NK-92 treated with Interleukin-12 subunit alpha and Interleukin-12 subunit beta, amount 100 ng/mL, for 24 hours (cell line): ENCODE measurements around the gene RTBDN.

ENCODE experiments used
- DNase-seq: peaks from one replicate; lab custom pipeline; 2025; lab: John Stamatoyannopoulos, UW

The RTBDN gene

DNA sequence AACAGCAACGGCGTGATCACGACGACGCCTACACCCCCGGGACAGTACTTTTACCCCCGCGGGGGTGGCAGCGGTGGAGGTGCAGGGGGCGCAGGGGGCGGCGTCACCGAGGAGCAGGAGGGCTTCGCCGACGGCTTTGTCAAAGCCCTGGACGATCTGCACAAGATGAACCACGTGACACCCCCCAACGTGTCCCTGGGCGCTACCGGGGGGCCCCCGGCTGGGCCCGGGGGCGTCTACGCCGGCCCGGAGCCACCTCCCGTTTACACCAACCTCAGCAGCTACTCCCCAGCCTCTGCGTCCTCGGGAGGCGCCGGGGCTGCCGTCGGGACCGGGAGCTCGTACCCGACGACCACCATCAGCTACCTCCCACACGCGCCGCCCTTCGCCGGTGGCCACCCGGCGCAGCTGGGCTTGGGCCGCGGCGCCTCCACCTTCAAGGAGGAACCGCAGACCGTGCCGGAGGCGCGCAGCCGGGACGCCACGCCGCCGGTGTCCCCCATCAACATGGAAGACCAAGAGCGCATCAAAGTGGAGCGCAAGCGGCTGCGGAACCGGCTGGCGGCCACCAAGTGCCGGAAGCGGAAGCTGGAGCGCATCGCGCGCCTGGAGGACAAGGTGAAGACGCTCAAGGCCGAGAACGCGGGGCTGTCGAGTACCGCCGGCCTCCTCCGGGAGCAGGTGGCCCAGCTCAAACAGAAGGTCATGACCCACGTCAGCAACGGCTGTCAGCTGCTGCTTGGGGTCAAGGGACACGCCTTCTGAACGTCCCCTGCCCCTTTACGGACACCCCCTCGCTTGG, 42.1 kb downstream of the RTBDN start:
- peak; percentile 77 for DNase-seq

DNA sequence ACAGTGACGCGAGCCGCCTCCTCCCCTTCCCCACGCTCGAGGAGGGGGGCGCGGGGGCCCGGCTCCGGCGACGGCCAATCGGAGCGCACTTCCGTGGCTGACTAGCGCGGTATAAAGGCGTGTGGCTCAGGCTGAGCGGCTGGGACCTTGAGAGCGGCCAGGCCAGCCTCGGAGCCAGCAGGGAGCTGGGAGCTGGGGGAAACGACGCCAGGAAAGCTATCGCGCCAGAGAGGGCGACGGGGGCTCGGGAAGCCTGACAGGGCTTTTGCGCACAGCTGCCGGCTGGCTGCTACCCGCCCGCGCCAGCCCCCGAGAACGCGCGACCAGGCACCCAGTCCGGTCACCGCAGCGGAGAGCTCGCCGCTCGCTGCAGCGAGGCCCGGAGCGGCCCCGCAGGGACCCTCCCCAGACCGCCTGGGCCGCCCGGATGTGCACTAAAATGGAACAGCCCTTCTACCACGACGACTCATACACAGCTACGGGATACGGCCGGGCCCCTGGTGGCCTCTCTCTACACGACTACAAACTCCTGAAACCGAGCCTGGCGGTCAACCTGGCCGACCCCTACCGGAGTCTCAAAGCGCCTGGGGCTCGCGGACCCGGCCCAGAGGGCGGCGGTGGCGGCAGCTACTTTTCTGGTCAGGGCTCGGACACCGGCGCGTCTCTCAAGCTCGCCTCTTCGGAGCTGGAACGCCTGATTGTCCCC, 42.9 kb downstream of the RTBDN start, which contains the start of gene JUNB:
Gene JUNB, plus strand, starts transcription at position 142 of the 706 bp plus-strand sequence. Its CDS starts 286 bp downstream, at position 428.
- DNase-seq, result peak; percentile 94

DNA sequence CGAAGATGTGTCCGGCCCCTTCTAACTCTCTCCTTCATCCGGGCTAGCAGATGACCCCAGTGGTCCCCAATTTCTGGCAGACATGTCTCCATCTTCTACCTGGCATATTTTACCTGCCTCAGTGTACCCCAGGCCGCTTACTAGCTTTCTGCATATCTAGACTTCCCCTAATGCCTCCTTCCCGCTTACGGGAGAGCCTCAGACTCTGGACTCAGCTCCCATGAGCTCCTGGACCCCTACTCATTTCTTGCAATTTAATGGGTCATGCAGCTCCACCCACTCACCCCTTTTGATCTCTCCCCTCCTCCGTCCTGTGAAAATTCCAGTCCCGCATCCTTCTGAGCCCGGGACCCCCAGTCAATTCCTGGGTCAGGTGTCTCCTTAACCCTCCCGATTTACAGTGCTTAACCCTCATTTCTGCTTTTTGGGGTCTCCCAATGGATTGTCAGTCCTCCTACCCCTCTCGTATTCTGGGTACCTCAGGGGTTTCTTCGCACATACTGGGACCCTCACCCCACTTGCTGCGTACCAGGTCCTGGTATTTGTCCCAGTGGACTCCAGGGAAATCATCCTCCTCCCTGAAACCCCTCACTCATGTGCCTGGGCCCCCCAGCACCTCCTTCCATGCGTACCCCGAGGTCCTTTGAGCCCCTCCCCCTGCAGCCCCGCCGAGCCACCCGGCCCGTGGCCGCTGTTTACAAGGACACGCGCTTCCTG, 43.6 kb downstream of the RTBDN start:
- DNase-seq, result no peak

DNA sequence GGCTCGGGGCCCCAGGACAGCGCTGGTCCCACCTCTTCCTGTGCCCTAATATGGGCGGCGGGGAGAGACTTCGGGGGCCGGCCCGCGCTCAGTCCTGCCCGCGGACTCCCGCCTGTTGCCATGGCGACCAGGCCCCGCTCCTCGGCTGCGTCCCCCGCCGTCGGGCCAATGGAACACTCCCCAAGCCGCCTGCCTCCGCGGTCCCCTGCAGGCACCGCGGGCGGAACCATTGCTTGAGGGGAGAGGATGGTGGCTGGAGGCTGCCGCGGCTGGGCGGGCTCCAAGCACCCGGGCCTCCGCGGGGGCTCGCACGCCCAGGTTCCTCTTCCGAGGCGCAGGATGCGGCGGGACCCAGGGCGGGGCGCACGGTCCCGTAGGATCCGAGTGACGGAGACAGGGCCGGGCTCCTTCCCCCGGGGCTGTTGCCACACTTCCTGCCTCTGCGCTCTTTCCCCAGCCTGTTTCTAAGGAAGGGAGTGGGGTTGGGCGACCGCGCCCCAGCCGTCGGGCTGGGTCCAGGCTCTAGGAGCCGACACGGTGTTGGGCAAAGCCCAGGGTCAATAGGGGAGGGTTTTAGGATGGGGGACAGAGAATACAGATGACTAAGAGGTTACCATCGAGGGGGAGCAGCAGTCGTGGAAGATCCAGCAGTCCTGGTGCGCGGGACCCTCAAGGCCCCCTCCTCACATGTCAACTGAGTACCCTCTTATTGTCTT, 44.3 kb downstream of the RTBDN start:
- DNase-seq, result peak; percentile 97

DNA sequence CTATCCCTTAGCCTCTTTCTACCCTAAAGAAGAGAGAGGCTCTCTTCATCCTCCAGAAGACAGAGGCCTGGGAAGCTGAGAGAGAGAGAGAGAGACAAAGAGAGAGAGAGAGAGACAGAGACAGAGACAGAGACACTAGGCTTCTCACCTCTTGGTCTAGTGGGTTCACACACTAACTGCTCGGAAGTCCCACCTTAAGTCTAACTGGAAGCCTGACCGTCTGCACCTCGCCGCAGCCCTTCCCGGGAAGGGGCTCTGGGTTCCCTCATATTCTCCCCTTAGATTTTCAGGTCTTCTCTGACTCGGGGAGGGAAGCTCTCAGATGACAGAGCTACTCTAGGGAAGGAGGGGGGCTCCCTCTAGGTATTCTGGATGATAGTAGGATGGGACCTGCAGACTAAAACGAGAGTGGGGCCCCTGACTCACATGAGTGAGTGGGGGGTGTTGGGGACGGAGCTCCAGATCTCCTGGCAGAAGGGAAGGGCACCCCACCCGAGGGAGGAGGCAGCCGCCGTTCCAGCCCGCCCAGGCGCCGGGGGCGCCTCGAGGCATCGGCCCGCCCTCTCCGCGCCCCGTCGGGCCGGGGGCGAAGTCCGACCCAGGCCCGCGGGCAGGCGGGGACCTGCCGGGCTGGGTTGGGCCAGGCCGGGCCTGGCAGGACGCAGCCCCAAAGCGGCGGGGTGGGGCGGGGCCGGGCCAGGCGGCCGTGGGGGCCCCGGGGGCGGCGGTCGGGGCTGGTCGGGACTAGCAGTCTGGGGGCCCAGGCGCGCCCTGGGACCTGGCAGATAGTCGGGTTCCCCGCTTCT, 45.1 kb downstream of the RTBDN start:
- DNase-seq, result no peak

DNA sequence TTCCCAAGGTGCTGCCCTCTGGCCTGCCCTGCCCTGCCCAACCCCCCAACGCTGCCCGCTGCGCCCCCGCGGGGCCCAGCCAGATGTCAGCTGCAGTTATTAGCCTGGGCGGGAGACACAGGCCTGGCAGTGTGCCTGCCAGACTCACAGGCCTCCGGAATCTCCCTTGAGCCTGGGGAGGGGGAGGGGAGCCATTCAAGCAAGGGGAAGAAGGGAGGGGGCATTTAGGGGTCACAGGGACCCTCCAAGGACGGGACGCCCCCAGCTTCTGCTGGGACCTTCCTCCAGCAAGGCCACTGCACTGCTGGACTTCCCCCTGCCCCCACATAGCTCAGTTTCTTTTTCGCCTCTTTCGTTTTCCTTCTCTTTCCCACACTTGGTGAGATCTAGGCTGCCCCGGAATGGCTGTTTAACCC, 45.7 kb downstream of the RTBDN start:
- DNase-seq, result no peak

DNA sequence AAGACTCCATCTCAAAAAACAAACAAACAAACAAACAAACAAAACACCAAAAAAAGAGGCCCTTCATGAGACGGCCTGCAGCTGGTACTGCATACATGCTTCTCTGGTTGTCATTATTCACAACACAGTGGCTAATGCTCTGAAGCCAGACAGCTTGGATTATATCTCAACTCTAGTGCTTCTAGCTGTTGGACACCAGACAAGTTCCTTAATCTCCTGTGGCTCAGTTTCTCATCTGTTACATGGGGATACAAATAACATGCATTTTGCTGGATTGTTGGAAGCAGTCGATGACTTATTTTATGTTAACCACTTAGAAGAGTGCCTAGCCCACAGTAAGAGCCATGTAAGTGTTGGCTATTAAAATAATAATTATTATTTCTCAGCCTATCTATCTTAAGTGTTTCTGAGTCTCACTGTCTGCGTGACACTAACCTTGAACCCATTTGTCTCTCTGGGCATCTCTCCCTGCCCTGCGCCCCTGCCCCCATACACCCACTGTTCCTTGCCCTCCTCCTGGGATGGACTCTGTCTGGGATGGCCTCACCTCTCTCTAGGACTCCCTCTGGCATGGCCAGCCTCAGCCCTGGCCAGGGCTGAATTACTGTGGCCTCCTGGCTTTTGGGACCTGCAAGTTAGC, 46.2 kb downstream of the RTBDN start:
- no peak for DNase-seq

DNA sequence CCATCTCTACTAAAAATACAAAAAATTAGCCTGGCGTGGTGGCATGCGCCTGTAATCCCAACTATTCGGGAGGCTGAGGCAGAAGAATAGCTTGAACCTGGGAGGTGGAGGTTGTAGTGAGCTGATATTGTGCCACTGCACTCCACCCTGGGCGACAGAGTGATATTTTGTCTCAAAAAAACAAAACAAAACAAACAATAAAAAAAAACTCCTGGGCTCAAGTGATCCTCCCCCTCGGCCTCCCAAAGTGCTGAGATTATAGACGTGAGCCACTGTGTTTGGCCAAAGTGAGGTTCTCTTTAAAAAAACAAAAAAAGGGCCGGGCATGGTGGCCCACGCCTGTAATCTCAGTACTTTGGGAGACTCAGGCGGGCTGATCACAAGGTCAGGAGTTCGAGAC, 46.9 kb downstream of the RTBDN start:
- DNase-seq, result no peak

DNA sequence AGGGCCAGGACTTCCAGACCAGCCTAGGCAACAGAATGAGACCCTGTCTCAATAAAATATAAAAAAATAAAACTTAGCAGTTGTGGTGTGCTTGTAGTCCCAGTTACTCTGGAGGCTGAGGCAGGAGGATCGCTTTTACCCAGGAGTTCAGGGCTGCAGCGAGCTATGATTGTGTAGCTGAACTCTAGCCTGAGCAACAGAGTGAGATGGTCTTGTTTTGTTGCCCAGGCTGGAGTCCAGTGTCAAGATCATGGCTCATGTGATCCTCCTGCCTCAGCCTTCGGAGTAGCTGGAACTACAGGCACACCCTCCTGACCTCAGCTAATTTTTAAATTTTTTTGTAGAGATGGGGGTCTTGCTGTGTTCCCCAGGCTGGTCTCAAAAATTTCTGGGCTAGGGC, 47.4 kb downstream of the RTBDN start:
- DNase-seq, result no peak

DNA sequence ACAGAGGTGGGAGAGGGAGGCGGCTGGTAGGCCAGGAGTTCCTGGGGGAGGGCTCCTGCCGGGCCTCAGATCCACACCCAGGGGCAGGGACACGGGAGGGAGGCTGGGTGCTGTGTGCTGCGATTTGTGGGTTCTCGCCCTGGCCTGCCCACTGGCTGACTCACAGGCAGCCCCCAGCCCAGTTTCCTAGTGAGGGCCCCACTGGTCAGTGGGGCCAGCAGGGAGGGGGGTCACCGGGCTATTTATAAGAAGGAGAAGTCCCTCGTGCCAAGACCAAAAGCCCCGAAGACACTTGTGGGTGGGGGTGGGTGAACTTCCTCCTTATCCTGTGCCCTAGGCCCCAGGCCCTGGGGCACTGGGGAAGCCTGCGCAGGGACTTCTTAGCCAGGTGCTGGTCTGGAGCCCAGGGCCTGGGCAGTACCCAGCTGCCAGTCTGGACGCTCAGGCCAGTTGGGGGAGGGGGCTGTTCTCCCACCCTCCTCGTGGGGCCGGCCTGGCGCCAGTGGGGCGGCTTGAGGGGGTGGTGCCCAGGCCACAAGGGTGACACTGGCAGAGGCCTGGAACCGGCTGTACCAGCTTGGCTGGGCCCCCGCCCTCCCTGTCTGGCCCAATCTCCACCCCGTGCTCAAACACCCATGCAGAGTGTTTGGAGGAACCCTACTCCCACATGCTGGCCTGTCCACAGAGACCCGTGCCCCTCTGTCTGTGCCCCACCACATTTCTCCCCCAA, 48.1 kb downstream of the RTBDN start:
- no peak for DNase-seq

DNA sequence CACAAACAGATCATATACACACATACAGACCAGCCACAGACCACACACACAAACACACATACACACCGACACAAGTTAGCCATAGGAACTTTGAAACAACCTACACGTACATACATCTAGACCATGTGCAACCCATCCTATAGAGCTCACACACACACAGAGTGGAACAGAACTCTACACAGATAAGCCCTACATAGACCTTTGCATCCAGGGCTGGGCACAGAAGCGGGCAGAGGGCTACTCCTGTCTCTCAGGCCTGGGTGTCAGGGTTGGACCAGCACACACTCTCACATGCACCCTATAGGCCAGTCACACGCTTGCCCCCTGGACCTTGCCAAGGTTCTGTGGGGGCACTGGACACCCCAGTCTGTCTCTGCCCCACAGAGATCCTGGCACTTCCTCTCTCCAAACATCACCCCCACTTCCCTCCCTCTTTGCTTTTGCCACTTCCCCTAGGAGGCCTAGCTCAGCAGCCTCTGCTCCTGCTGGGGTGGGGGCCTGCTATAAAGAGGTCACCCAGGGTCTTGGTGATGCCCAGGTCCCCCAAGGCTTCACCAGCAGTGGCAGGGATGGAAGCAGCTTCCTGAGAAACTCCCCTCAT, 48.8 kb downstream of the RTBDN start:
- no peak for DNase-seq

DNA sequence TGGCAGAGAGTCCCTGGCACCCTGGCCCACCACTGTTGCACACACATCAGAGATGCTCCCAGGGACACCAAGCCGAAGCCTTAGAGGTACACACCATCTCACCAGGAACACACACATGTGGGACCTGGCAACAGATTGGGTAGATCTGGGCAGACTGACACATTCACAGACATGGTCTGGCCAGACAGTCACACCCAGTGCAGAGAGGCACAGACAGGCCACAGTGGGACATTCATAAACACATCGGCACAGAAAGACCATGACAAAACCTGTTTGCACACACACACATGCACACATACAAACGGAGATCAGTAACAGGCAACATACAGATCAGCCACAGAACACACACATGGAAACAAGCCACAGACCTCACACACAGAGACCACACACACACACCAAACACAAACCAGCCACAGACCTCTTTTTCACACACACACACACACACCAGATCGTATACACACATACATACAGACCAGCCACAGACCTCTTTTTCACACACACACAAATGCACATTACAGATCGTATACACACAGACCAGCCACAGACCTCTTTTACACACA, 49.4 kb downstream of the RTBDN start:
- DNase-seq, result no peak

DNA sequence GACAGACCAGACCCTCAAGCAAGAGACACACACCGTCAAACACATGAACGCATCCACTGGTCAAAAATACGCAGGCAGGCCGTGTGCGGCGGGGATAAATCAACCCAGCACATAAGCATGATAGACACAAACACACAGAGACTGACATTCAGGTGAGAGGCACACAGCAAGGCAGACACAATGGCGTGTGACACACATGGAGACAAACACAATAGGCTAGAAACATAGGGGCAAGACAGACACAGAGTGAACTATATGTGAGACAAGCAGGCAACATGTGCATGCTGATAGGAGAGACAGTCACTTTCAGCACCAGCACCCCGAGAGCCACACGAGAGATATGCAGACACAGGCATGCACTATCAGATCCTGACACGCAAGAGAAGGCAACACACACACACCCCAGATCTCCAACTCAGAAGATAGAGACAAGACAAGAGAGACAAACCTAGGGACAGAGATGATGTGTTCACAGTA, 49.9 kb downstream of the RTBDN start:
- no peak for DNase-seq

DNA sequence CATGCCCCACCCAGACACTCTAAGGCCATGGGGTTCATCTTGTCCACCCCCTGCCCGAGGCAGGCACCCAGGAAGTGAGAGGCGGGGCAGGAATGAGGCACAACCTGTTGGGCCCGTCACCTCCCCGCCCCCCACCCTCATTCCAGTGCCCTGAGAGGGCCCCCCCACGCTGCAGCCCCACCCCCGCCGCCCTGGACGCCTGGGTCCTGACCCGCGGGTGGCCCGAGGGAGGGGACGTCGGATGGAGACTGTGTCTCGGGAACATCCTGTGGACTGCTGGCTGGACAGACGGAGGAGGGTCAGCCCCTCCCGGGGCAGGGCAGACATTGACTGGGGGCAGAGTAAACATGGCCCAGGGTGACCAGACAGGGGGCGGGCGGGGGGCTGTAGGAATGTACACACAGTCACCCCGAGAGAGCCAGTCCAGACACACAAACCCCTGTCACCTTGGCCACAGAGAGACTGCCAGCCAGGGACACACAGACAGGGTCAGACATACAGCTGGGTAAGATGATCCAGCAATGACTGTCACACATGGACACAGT, 50.5 kb downstream of the RTBDN start:
- DNase-seq, result no peak

DNA sequence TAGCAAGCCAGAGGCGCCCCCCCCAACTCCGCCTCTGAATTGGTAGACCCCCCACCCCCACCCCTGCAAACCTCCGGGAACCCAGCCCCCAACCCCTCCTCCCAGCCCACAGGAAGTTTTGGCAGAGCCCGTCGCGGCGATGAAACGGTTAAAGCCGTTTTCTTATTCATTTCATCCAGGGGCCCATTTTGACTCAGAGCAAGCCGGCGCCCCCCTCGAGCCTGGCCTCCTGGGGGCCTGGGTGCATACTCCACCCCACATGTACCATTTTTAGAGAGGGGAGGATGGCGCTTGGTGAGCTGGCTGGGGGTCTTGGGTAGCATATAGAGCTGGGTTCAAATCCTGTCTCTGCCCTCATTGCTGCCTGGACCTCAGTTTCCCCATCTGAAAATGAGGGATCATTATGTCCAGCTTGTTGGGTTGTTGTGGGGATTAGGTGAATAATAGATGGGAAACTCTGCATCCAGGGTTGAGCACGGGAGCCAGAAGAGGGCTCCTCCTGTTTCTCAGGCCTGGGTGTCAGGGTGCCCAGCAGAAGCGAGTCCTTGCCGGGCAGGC, 51.0 kb downstream of the RTBDN start:
- DNase-seq, result no peak

DNA sequence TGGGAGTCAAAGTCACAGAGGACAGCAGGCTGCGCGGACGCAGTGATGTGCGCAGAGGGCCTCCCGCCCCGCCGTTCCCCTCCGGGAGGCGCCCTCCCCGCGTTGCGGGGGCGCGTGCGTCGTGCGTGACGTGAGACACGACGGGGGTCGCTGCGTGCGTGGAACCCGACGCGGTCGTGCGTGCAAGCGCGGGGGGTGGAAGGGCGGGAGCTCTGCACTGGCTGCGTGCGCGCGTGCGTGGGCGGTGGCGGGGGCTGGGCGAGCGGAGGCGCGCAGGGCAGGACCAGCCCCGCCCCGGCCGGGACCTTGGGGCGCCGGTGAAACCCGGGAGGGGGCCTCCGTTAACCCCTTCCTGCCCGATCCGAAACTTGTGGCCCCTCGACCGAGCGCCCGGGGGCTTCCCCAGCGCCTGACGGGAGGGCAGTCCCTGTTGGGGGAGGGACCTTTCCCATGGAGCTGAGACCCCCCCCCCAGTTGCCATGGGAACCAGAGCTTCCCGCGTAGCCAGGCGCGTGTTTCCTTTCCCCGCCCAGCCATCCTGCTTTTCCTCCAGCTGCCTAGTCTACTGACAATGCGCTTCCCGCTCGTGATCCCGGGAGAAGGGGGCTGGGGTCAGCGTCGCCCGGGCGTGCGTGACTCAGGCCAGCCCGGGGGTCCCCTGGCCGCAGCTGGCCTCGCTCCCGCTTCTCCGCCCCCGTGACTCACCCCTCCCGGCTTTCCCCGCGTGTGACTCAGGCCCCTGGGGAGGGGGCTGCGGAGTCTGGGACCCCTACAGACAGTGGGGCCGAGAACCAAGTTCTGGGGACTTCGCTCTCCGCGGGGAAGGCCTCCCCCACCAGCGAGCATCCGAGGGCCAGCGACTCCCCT, 51.7 kb downstream of the RTBDN start:
- peak; percentile 68 for DNase-seq

DNA sequence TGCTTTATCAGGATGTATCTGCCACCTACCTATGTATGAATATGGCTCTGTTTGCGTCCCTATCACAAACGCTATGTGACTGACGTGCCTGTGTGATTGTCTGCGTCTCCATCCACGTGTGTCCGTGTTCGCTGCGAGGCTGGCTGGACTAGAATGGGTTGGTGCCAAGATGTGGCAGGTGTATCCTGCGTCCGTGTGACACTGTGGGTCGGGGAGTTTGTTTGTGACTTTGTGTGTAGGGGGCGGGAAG, 52.3 kb downstream of the RTBDN start:
- no peak for DNase-seq
